SK-N-MC (cell line): Measurements from ENCODE around the gene CHTF18.

ENCODE experiments used
- EZH2 ChIP-seq: fragments of 200-600 bp; sonication (generic); IDR thresholded peaks from one replicate; pipeline ENCODE4 v1.6.1; 2017; ENCODE audit warnings: antibody characterized with exemption
- POLR2AphosphoS5 ChIP-seq: IDR thresholded peaks from 2 replicates; pipeline ENCODE4 v1.6.1; 2012; ENCODE audit warnings: mild to moderate bottlenecking, low read depth, low read length, borderline replicate concordance

DNA sequence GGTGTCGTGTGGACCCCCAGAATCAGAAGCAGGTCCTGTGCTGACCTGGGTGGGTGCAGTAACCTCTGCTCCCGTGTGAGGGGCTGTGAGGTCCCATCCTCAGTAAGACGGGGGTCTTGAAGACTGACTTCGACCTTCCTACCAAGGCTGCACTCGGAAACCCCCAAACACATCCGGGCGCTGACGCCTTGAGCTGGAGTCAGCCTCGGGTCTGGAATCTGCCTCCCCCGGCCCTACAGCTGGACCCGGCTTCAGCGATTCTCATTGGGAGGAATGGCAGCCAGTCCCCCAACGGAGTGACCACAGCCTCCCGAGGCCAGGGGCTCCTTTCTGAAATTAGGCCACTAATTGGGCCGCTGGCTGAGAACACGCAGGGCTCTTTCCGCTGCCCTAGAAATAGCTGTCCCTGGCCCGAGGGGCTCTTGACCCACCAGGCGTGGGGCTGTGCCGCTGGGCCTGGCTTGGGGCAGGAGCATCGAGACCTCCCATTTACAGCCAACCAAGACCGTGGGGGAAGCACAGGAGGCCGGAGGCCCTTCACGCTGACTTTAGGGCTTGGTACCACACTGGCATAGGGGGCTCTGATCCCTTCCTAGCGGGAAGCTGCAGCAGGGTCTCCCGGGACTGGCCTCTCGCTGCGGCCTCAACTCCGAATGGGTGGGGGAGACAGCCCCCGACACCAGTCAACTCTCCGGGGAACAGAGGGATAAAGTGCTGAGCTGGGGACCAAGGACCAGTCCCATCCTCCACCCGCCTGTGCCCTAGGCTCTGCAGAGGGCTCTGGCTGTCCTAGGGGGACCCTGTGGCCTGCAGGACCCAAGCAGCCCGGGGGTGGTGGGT is 14.7 kb downstream of the CHTF18 start:
- TF ChIP-seq POLR2AphosphoS5 (no peak), EZH2 (no peak)
